NCI-H2029 (cell line): Measurements from ENCODE around the gene CLN6.

ENCODE experiments used
- DNase-seq: peaks from one replicate; lab custom pipeline; 2025; lab: John Stamatoyannopoulos, UW

The CLN6 gene

GRCh38 chr15:68229386-68230156 is at the start of gene CLN6:
CLN6 (minus strand) TSS chr15:68229728; CDS start chr15:68229584, 144 bp downstream.
- peak; percentile 42 for DNase-seq

- peak; percentile 18 for DNase-seq
Observed at GRCh38 chr15:68278595-68279405, 49.3 kb upstream of the CLN6 start.

- no peak for DNase-seq
Observed at GRCh38 chr15:68278345-68278594, 48.7 kb upstream of the CLN6 start.

- DNase-seq: peak; percentile 69
Observed at GRCh38 chr15:68277603-68278344, 48.2 kb upstream of the CLN6 start, which contains the start of gene FEM1B. FEM1B (plus strand) TSS chr15:68277745; CDS start chr15:68278418, 673 bp downstream.

GRCh38 chr15:68277131-68277602 is 47.6 kb upstream of the CLN6 start:
- DNase-seq: no peak

- DNase-seq: no peak
Observed at GRCh38 chr15:68276668-68277067, 47.1 kb upstream of the CLN6 start.

- peak; percentile 71 for DNase-seq
Observed at GRCh38 chr15:68275165-68275746, 45.7 kb upstream of the CLN6 start.

GRCh38 chr15:68274201-68274848 is 44.8 kb upstream of the CLN6 start:
- no peak for DNase-seq

GRCh38 chr15:68272721-68273271 is 43.3 kb upstream of the CLN6 start:
- no peak for DNase-seq

- no peak for DNase-seq
Observed at GRCh38 chr15:68271854-68272471, 42.4 kb upstream of the CLN6 start.

- DNase-seq: no peak
Observed at GRCh38 chr15:68268405-68268804, 38.9 kb upstream of the CLN6 start.

- DNase-seq: no peak
Observed at GRCh38 chr15:68265674-68266073, 36.1 kb upstream of the CLN6 start.

- DNase-seq: no peak
Observed at GRCh38 chr15:68265081-68265480, 35.6 kb upstream of the CLN6 start.

- no peak for DNase-seq
Observed at GRCh38 chr15:68264282-68264681, 34.8 kb upstream of the CLN6 start.

- DNase-seq: no peak
Observed at GRCh38 chr15:68262514-68263356, 33.2 kb upstream of the CLN6 start.

GRCh38 chr15:68261980-68262379 is 32.5 kb upstream of the CLN6 start:
- no peak for DNase-seq

GRCh38 chr15:68261241-68261640 is 31.7 kb upstream of the CLN6 start:
- no peak for DNase-seq

GRCh38 chr15:68259883-68260282 is 30.4 kb upstream of the CLN6 start:
- peak; percentile 41 for DNase-seq

- DNase-seq: no peak
Observed at GRCh38 chr15:68258692-68259091, 29.2 kb upstream of the CLN6 start.
